ENCODE measurements around the gene CPLX1.
"Not testable (repeated sequence)": the region's sequence is repeated elsewhere in the genome, so short reads cannot be mapped to it uniquely, and the experiment has no call there.

Gene CPLX1

DNA sequence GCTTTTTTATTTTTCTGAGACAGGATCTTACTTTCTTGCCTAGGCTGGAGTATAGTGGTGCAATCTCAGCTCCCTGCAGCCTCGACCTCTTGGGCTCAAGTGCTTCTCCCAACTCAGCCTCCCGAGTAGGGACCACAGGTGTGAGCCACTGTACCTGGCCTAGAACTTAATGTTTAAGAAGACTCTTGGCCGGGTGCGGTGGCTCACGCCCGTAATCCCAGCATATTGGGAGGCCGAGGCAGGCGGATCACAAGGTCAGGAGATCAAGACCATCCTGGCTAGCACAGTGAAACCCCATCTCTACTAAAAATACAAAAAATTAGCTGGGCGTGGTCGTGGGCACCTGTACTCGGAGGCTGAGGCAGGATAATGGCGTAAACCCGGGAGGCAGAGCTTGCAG is 72.7 kb downstream of the CPLX1 start:
- DNase-seq: not testable (repeated sequence)

DNA sequence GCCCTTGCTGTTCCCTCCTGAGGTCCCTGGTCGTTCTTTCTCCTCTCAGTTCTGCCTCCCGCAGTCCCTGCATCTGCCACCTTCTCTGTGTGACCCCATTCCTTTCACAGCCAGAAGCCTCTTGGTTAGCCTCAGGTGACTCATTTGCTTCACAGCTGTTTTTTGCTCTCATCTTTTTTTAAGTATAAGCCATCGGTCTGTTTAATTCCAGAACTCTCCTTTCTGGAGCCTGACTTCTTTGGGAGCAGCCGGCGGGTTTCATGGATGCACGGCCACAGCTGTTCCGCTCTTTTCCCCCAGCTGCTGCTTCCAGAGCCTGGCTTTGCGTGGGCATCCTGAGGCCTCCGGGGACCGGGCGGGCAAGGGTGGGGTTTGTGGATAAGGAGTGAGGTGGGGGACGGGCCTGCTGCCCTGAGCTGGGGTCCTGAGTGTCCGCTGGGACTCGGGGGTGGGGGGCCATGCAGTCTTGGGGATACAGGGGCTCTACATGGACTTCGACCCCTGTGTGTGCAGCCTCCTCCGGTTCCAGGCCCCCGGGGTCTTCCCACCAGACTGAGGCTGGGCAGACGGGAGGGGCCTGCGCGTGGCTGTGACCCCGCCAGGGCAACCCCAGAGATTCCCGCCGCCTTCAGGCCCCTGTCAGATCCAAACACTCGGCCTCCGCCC is 73.6 kb downstream of the CPLX1 start:
- no peak for DNase-seq

DNA sequence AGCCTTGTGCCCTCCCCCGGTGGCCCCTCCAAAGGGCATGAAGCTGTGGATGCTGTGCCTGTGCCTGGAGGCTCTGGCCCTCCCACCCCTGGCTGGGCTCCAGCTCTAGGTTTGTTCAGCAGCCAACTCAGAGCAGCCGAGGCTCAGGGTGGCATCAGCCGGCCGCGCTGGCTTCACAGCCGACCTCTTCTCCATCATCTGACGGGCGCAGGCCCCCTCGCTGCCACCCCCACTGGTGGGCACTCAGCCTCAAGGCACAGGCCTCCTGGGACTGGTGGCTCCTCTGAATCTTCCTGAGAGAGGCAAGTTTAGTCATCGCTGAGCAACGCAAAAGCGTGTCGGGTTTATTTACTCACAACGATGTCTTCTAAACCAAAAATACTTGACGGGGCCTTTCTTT is 74.3 kb downstream of the CPLX1 start:
- DNase-seq: no peak

DNA sequence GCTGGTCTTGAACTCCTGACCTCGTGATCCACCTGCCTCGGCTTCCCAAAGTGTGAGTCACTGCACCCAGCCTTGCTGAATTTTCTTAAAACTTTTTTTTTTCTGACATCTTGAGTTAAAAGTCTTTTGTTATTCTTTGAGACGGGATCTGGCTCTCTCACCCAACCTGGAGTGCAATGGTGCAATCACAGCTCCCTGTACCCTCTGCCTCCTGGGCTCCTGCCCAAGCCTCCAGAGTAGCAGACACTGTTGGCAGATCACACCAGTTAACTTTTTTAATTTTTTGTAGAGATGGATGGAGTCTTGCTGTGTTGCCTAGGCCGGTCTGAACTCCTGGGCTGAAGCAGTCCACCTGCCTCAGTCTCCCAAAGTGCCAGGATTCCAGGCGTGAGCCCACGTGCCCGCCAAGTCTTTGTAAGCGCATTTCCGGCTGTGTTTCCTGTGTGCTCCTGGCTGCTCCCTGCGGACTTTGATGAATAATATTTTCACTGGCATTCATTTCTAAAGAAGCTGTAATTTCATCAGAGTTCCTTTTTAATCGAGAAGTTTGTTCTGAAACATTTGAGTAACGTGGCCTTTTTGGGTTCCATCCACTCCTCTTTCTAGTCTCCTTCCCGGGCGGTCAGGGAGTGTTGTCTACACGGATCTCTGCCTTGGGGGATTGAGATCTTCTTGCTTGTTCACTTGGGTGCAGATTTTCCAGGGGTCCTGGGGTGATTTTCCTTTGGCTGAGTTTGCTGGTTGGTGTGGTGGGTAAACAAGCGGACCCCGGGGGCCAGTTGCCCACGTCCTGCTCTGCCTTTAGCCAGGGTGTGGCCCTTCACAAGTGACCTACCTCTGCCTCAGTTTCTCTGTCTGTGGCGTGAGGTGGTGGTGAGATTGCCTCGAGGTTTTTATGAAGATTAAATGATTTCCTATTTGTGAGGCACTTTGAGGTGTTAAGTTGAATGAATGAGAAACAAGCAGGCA is 75.9 kb downstream of the CPLX1 start:
- DNase-seq: no peak

DNA sequence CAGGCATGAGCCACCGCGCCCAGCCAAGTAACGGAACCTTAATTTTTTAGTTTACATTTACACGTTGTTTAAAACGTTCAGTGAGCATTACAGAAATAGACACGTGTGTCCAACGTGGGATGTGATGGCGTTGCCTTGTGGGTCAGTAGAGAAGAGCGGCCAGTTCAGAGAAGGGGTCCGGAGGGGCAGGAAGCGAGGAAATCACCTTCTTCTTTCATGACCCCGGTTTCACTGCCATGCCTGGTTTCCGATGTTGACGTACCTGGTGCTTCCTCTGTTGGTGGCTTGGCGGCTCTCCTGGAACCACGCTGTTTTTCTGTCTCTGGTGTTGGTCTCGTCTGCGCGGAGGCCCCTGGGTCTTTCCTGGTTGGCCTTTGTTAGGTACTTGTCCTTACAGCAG is 77.5 kb downstream of the CPLX1 start:
- DNase-seq: no peak

DNA sequence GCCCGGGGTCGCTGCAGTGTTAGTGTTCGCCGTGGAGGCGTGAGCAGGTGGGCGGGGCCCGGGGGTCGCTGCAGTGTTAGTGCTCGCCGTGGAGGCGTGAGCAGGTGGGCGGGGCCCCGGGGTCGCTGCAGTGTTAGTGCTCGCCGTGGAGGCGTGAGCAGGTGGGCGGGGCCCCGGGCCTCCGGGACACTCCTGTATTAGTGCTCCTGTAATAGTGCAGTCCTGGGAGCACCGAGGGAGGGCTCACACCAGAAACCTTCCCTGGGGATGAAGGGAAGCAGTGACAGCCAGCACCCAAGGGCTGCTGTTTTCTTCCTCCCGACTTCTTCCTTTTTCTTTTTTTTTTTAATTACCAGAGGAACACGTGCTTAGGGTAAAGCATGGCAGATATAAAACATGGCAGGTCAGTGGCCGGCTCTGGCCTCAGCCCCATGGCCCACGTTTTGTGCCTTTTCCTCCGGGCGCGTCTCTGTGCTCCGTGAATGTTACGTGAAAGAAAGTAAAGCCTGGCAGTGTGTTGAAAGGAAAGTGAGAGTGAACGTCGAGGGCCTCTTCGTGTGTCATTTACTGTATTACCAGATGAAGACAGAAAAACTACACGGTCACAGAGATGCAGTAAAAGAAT is 78.3 kb downstream of the CPLX1 start:
- no peak for DNase-seq

DNA sequence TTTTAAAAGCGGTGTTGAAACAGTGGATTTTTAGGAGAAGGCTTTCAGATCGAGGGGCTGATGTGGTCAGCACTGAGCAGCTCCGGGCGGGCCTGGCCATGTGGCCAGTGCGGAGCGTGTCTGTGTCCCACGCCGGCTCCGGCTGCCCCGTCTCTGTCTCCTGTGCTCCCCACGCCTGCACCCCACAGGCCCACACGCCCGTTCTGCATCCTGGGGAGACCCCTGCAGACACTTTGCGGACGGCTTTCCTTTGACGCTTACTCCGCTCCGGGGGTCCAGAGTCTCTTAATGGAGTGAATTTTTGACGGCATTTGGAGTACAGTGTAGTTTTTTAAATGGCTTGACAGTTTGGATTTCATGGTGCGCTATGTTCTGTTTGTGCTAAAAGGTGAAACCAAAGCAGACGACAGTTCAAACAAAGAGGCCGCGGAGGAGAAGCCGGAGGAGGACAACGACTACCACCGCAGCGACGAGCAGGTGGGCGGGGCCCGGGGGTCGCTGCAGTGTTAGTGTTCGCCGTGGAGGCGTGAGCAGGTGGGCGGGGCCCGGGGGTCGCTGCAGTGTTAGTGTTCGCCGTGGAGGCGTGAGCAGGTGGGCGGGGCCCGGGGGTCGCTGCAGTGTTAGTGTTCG is 81.6 kb downstream of the CPLX1 start:
- DNase-seq: no peak

DNA sequence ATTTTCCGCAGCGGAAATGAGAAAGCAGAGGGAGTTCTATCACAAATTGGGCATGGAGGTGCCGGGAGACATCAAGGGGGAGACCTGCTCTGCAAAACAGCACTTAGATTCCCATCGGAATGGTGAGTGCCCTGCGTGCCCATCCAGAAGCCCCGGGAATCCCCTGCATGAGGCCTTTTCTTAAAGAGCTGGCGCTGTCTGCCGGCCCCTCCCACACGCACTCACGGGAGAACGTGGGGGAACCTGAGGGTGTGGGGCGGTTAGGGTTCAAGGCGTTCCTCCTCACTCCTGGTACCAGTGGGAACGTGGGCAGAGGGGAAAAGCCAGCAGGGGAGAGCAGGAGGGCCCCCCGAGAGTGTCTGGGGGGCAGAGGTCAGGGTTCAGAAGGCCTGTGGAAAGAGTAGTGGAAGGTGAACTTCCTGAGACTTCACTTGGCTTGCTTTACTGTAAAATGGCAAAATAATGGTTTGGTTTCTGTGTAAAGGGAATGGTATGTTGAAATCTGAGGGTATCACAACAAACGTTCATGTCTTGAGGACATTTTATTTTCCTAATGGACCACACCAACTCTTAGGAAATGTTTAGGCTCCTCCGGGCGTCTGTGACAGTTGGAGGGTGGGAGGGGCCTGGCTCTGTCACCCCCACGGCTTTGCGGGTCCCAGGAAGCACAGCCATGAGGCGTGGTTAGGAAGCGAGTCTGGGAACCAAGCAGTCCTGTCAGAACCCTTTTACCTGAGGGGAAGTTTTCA is 82.3 kb downstream of the CPLX1 start:
- DNase-seq: no peak

DNA sequence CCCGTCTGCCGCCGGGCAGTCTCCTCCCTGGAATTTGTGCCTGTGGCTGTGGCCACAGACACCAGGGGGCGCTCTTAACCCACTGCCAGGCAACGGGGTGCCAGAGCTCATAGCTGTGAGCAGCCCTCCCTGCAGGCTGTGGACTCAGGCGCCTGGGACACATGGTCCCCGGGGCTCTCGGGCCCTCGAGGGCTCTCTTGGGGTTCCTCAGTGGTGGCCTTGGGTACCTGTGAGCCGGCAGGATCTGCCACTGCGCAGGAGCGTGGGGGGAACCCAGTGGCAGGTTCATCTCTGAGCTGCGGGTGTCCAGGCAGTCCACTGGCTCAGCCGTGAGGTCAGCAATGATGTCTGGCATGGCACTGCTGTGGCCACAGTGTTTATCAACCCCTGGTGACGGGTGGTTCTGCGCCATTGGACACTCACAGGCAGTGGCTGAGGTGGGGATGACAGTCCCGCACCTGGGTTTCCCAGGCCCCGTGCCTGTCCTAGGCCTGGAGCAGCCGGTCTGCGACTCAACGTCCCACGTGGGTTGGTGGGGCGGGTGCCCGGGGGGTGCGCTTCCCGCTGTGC is 83.1 kb downstream of the CPLX1 start:
- peak; percentile 77 for DNase-seq

DNA sequence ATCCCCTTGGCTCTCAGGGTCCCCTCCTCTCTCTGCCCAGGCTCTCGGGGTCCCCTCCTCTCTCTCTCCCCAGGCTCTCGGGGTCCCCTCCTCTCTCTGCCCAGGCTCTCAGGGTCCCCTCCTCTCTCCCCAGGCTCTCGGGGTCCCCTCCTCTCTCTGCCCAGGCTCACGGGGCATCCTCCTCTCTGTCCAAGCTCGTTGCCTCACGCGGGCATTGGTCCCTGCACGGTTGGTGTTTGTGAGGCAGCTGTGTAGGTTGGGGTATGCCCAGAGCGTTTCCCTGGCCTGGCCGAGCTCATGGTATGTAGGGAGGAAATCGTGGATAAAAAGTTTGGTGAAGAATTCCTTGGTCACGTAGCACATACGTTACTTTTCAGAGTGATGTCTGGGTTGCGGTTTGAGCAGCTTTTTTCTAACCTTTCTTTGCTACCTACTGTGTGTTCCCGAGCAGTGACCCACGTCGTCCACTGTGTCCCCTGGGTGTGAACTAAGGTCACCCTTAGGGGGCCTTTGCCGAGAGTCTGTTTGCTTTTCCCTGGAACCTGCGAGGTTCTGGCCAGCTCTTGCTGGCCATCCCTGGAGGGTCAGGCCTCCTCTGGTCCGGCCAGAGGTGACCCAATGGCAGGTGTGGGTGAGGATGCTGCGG is 83.7 kb downstream of the CPLX1 start:
- DNase-seq: no peak

DNA sequence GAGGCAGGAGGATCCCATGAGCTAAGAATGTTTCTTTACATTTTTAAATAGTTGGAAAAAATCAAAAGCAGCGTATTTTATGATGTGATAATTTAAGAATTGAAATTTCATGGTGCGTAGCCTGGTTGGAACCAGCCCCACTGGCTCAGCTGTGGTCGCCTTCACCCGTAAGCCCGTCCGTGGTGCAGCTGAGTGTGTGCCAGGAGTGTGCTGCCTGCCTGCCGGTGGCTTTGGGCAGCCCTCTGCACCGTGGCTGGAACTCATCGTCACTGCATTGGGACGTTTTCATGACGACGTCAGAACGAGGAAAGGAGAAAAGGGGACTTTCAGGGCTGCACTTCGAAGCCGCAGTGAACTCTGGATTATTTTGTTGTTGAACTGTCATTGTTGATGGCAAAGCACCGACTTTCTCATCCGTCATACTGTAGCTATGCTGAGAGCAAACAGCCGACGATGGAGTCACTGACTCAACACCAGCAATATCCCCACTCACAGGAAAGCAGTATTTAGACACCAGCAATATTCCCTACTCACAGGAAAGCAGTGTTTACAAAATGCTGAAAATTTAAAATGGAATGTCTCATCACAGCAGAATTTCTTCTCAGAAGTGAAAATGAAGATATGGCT is 85.2 kb downstream of the CPLX1 start:
- no peak for DNase-seq

DNA sequence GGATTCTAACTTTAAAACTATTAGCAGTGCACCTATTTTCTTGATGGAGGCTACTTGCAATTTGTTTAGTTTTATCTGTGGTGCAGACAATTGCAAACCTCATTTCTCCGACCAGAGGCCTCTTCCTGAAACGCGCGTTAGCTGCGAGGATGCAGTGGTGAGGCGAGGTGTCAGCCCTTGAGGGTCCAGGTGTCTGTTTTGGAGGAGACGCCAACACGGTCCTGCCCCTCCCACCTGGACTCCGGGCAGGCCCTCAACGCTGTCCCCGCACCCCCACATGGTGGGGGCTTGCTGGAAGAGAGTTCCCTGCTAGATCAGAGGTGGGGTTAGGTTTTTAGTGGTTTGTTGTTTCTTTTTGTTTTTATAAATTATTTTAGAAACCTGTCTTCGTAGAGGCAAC is 85.9 kb downstream of the CPLX1 start:
- no peak for DNase-seq

DNA sequence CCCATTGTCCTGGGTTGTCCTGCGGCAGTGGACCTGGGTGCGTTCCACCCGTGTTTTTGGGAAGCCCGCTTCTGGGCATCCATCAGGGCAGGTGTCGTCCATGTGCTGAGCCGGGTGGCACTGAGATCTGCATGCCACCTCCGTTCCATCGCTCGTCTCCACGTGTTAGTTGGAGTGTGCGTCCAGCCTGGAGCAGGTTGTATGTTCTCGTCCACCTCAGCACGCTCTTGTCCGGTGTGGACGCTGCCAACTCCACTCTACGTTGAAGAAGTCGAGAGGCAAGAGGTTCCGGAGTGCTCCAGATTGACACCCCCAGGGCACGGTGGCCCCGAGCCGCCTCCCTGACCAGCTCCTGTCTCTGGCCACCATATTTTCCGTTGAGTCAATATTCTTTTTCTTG is 86.4 kb downstream of the CPLX1 start:
- no peak for DNase-seq

DNA sequence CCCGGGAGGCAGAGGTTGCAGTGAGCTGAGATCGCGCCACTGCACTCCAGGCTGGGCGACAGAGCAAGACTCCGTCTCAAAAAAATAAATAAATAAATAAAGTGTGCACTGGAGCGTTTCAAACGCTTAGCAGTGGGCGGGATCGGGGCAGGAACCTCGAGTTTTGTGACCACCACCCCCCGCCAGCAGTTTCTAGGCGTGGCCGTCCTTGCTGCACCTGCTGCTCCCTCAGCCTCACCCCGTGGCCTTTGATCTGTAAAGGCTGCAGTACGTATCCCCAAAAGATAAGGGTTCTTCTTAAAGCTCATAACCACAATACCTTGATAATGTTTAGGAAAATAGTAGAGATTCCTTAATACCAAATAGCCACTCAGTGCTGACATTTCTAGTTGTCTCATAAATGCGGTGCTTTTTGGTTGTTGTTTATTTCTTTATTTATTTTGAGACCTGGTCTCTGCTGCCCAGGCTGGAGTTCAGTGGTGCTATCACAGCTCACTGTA is 87.1 kb downstream of the CPLX1 start:
- DNase-seq: no peak

DNA sequence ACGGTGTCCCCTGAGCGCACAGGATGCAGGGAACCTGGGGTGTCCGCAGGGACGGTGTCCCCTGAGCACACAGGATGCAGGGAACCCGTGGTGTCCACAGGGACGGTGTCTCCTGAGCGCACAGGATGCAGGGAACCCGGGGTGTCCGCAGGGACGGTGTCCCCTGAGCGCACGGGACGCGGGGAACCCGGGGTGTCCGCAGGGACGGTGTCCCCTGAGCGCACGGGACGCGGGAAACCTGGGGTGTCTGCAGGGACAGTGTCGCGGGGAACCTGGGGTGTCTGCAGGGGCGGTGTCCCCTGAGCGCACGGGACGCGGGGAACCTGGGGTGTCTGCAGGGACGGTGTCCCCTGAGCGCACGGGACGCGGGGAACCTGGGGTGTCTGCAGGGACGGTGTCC is 89.4 kb downstream of the CPLX1 start:
- not testable (repeated sequence) for DNase-seq

DNA sequence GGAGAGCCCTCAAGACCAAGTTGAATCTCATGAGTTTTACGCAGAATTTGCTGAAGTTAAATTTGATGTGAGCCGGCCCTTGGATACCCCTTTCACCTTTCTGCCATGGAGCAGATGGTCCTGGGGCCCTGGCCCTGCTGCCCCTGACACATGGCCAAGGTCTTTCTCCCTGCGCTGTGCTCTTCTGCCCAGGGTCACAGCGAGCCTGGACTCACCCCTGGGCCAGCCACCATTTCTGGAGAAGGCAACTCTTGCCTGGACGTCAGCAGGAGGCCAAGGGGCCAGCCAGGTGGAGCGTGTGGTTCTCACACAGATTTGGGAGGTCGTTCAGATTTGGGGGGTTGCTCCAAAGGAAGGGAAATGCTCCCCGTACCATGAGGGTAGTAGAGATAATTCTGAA is 90.3 kb downstream of the CPLX1 start:
- DNase-seq: no peak
